ENCODE results near the gene CGB3. TPM values are rescaled to one million over a fixed set of nuclear protein-coding genes. Genes with fewer than 3 reads are reported as not detected.

Gene CGB3
- total and polyA plus RNA-seq, 2 of the 4 experiments (the other 2 are of a cell fraction) = not detected

GRCh38 chr19:48992581-48993174 lies 31.5 kb downstream of the CGB3 start:
- peak overlapping the region; percentile 93 for H3K4ac ChIP-seq (ENCODE audit: low read depth, low read length)
- peak overlapping the region; percentile 77 for H2BK5ac ChIP-seq (ENCODE audit: low read depth, low read length, poor library complexity, severe bottlenecking)
- H3K79me1 ChIP-seq (ENCODE audit: low read depth in 1 of 2, low read length in 2 of 2) = peaks cover 21 to 72% of the 10 kb centered on the region in 2 experiments
- H3K56ac ChIP-seq (ENCODE audit: extremely low read depth, insufficient read depth, low read length) = peak overlapping the region; percentile 63
- H3K14ac ChIP-seq (replicated peaks; ENCODE audit: low read depth, low read length) = peak overlapping the region; percentile 93
- 0 out of 3 replicates have a peak overlapping the region, but pooled peaks have one; percentile 12 for H2BK15ac ChIP-seq (ENCODE audit: low read depth, low read length)
- peaks cover 20% of the 10 kb centered on the region for H4K20me1 ChIP-seq (ENCODE audit: insufficient read depth, low read length)
- intact Hi-C loops (cut with micrococcal nuclease) (loop anchor here (5.0 to 10.0 kb wide), 3 partner anchors 65 to 212 kb away; partner anchors contain the start of genes CGB7 and KCNA7), in situ Hi-C loops (cut with MboI; ENCODE audit: low sequenced_read_pairs) (no loop called here), dilution Hi-C loops (cut with HindIII; ENCODE audit: low sequenced_read_pairs, unreplicated experiment) (no loop called here)
- H3K9me3 ChIP-seq (ENCODE audit: control insufficient read depth, insufficient read depth, low read length) = no peaks in the 10 kb centered on the region
- H2AK9ac ChIP-seq (replicated peaks; ENCODE audit: low read depth, low read length, poor library complexity) = peak overlapping the region; percentile 94
- no peak for ATAC-seq (ENCODE audit: low read depth)
- ChIA-PET POLR2A (ENCODE audit: unreplicated experiment) (interaction anchor here (0.9 to 1.1 kb wide), 2 partner anchors 25 to 118 kb away, joined by 3 read pairs; no protein-coding TSS in a partner anchor), CTCF (interaction anchor here (0.8 to 1.9 kb wide), 10 partner anchors 9 to 277 kb away, joined by 3 to 9 read pairs (median 5); no protein-coding TSS in a partner anchor)
- H2BK20ac ChIP-seq (ENCODE audit: low read depth, low read length) = no peak overlapping the region
- H4K5ac ChIP-seq (ENCODE audit: low read depth, low read length) = peak overlapping the region; percentile 41; the same call in 1 of the 2 replicates
- WGBS, 2 experiments (ENCODE audit: extremely low coverage in 2 of 2, insufficient read length in 1 of 2) = 0% methylated on average over 5 of the region's 20 CpGs; no CpG with 5 or more reads in 1 of the 2 experiments
- H3K9ac ChIP-seq (ENCODE audit: low read depth, low read length) = peak overlapping the region; percentile 92
- H3K27me3 ChIP-seq (ENCODE audit: control insufficient read depth, insufficient read depth, low read length) = no peaks in the 10 kb centered on the region
- H2AFZ ChIP-seq (replicated peaks; ENCODE audit: low read length, poor library complexity) = peak overlapping the region; percentile 88
- peak overlapping the region; percentile 48 to 64 for H4K8ac ChIP-seq (ENCODE audit: low read depth in 2 of 2, low read length in 2 of 2)
- H2AK5ac ChIP-seq (ENCODE audit: low read depth, low read length) = peak overlapping the region; percentile 93
- H2BK120ac ChIP-seq (ENCODE audit: low read depth, low read length) = peak overlapping the region; percentile 39; the same call in 1 of the 2 replicates
- peak overlapping the region; percentile 91 for H4K91ac ChIP-seq (ENCODE audit: insufficient read depth, low read depth, low read length)
- 0 out of 2 replicates have a peak, but pooled peaks cover 3% of the 10 kb centered on the region for H3K9me1 ChIP-seq (ENCODE audit: insufficient read depth, low read length)
- no peak for DNase-seq
- peak overlapping the region; percentile 85 for H3K27ac ChIP-seq (ENCODE audit: insufficient read depth, low read length)
- peak overlapping the region; percentile 94 for H3K23ac ChIP-seq (ENCODE audit: low read depth, low read length)
- TF ChIP-seq RFX5 (IDR thresholded peaks at IDR 0.05; ENCODE audit: low read depth, low read length) (no peak), CHD1 (IDR thresholded peaks at IDR 0.05; ENCODE audit: low read depth, low read length) (0 out of 2 replicates have a peak, but pooled peaks have one; percentile 29), MAFK (IDR thresholded peaks at IDR 0.05; ENCODE audit: low read depth, low read length) (no peak), MXI1 (IDR thresholded peaks at IDR 0.05; ENCODE audit: borderline replicate concordance, low read depth, low read length) (peak; percentile 18; the same call in 1 of the 2 replicates)
- BruUV-seq (replicated peaks) = no TSS peak
- H3K4me3 ChIP-seq (ENCODE audit: insufficient read depth, low read depth, low read length) = peak overlapping the region; percentile 78
- H3K4me1 ChIP-seq (ENCODE audit: control insufficient read depth, insufficient read depth, low read length) = peaks cover 12% of the 10 kb centered on the region
- peak overlapping the region; percentile 89 for H3K4me2 ChIP-seq (ENCODE audit: low read depth, low read length)
- H3K36me3 ChIP-seq (ENCODE audit: control insufficient read depth, insufficient read depth, low read length) = peaks cover 18% of the 10 kb centered on the region
- H3K18ac ChIP-seq (ENCODE audit: low read depth, low read length) = peak overlapping the region; percentile 14; the same call in 1 of the 2 replicates

Data from IMR-90 (cell line).